ENCODE data around the gene KDM4E. TPM values are rescaled to one million over a fixed set of nuclear protein-coding genes. Genes with fewer than 3 reads are reported as not detected.

The KDM4E gene
- polyA plus RNA-seq, 1 donor (not counting 4 experiments of a cell fraction or from before 2014, with no cell fraction given) = not detected

DNA sequence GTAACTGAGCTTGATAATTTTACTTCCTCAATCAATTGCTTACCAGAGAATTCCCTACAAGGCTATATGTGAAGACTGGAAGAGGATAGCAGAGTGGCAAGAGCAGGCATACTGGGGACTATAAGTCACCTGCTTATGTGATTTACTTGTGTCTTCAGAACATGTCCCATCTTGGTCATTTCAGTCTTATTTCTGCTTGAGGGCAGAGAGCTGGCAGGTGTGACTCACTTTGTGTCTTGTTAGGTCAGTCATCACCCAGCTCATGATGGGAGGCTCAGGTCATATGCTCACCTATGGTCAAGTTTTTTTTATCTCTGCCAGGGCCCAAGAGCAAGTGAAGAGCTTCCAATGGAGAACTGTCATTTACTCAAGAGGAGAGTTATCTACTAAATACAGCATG lies 47.9 kb downstream of the KDM4E start:
- no peak overlapping the region for H3K9ac ChIP-seq (ENCODE audit: control insufficient read depth, extremely low read depth, insufficient read depth, low read length)
- no peaks in the 10 kb centered on the region for H3K9me1 ChIP-seq (ENCODE audit: control insufficient read depth, extremely low read depth, insufficient read depth, low read length)
- FAIRE-seq = no peak
- H3K79me2 ChIP-seq (ENCODE audit: control insufficient read depth, insufficient read depth, low read length) = peaks cover 25% of the 10 kb centered on the region
- H2AFZ ChIP-seq (ENCODE audit: control insufficient read depth, low read length) = no peak overlapping the region
- H3K4me3 ChIP-seq (ENCODE audit: control insufficient read depth in 2 of 3, extremely low read depth in 1 of 3, insufficient read depth in 2 of 3, low read depth in 1 of 3, low read length in 3 of 3) = no peak overlapping the region
- no peak for TF ChIP-seq EZH2 (IDR thresholded peaks at IDR 0.05; ENCODE audit: low read length)
- no peaks in the 10 kb centered on the region for H3K36me3 ChIP-seq (ENCODE audit: control insufficient read depth in 2 of 2, extremely low read depth in 1 of 2, insufficient read depth in 2 of 2, low read length in 2 of 2)
- H4K20me1 ChIP-seq (ENCODE audit: control insufficient read depth, extremely low read depth, insufficient read depth, low read length) = no peaks in the 10 kb centered on the region
- dilution Hi-C loops (cut with MboI; ENCODE audit: extremely low pct_ligation_motif_present, low sequenced_read_pairs) = no loop called here
- H3K4me1 ChIP-seq (ENCODE audit: control insufficient read depth, extremely low read depth, insufficient read depth, low read length) = peaks cover 33% of the 10 kb centered on the region
- no peak overlapping the region for H3K4me2 ChIP-seq (ENCODE audit: control insufficient read depth, extremely low read depth, insufficient read depth, low read depth, low read length)
- no peaks in the 10 kb centered on the region for H3K9me3 ChIP-seq (ENCODE audit: control insufficient read depth, low read depth, low read length)
- DNase-seq (ENCODE audit: low read depth, low spot score) = no peak
- no peak overlapping the region for H3K27ac ChIP-seq (ENCODE audit: control insufficient read depth, insufficient read depth, low read length)
- no peaks in the 10 kb centered on the region for H3K27me3 ChIP-seq (ENCODE audit: control insufficient read depth, extremely low read depth, insufficient read depth, low read length)

DNA sequence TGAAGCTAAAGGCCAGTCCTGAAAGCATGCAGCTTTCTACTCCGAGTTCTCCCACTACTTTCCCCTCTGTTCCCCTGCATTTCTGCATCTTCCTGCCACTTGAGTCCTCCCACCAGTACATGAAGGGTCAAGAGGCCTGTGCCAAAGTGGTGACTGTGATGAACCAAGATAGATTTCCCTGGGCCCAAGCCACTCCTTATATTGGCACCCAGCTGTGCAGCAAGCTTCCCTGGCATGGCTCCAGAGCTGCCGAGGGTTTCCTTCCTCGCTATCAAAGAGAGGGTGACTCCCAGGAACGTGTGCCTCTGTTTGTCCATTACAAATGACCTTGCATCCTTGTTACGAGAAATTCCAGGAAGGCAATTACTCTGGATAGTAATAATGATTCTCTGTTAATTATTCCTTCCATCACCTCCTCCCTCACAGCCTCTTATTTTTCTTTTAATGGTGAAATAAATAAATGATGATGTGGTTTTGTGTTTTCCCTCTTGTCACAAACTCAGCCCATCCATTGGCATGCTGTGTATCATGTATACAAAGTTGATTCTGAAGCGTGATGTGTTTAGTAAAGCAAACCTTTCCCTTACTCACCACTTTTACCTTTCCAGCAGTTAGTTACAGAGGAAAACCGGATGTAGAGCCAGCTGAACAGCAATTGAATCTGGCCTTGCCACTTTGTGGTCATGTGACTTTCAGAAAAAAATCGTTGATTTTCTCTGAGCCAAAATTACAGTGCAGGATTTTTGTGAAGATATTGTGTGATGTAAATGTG lies 49.9 kb downstream of the KDM4E start:
- Histone ChIP-seq H3K9me1 (ENCODE audit: control insufficient read depth, extremely low read depth, insufficient read depth, low read length) (no peaks in the 10 kb centered on the region), H3K4me1 (ENCODE audit: control insufficient read depth, extremely low read depth, insufficient read depth, low read length) (peaks cover 24% of the 10 kb centered on the region), H3K4me3 (ENCODE audit: control insufficient read depth in 2 of 3, extremely low read depth in 1 of 3, insufficient read depth in 2 of 3, low read depth in 1 of 3, low read length in 3 of 3) (no peak overlapping the region), H3K36me3 (ENCODE audit: control insufficient read depth in 2 of 2, extremely low read depth in 1 of 2, insufficient read depth in 2 of 2, low read length in 2 of 2) (no peaks in the 10 kb centered on the region), H3K27ac (ENCODE audit: control insufficient read depth, insufficient read depth, low read length) (no peak overlapping the region), H3K79me2 (ENCODE audit: control insufficient read depth, insufficient read depth, low read length) (peaks cover 6% of the 10 kb centered on the region), H3K4me2 (ENCODE audit: control insufficient read depth, extremely low read depth, insufficient read depth, low read depth, low read length) (peak overlapping the region; percentile 15), H3K27me3 (ENCODE audit: control insufficient read depth, extremely low read depth, insufficient read depth, low read length) (no peaks in the 10 kb centered on the region), H3K9ac (ENCODE audit: control insufficient read depth, extremely low read depth, insufficient read depth, low read length) (no peak overlapping the region), H4K20me1 (ENCODE audit: control insufficient read depth, extremely low read depth, insufficient read depth, low read length) (no peaks in the 10 kb centered on the region), H2AFZ (ENCODE audit: control insufficient read depth, low read length) (peak overlapping the region; percentile 48), H3K9me3 (ENCODE audit: control insufficient read depth, low read depth, low read length) (no peaks in the 10 kb centered on the region)
- no peak for FAIRE-seq
- no peak for TF ChIP-seq EZH2 (IDR thresholded peaks at IDR 0.05; ENCODE audit: low read length)
- TF ChIP-seq, protein P1, sequence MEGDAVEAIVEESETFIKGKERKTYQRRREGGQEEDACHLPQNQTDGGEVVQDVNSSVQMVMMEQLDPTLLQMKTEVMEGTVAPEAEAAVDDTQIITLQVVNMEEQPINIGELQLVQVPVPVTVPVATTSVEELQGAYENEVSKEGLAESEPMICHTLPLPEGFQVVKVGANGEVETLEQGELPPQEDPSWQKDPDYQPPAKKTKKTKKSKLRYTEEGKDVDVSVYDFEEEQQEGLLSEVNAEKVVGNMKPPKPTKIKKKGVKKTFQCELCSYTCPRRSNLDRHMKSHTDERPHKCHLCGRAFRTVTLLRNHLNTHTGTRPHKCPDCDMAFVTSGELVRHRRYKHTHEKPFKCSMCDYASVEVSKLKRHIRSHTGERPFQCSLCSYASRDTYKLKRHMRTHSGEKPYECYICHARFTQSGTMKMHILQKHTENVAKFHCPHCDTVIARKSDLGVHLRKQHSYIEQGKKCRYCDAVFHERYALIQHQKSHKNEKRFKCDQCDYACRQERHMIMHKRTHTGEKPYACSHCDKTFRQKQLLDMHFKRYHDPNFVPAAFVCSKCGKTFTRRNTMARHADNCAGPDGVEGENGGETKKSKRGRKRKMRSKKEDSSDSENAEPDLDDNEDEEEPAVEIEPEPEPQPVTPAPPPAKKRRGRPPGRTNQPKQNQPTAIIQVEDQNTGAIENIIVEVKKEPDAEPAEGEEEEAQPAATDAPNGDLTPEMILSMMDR (optimal IDR thresholded peaks at IDR 0.05 in 1 of 3, IDR thresholded peaks at IDR 0.05 in 1 of 3, conservative IDR thresholded peaks at IDR 0.05 in 1 of 3; ENCODE audit: extremely low read depth in 1 of 3, insufficient read depth in 2 of 3, low read length in 3 of 3) = no peak
- dilution Hi-C loops (cut with MboI; ENCODE audit: extremely low pct_ligation_motif_present, low sequenced_read_pairs) = no loop called here
- no peak for DNase-seq (ENCODE audit: low read depth, low spot score)
